GM23248 (cell line): Measurements from ENCODE around the gene BMS1.

ENCODE experiments used
- EZH2 ChIP-seq: fragments of 200-600 bp; sonication (generic); IDR thresholded peaks from 2 replicates; pipeline ENCODE4 v1.6.1; 2018; ENCODE audit warnings: antibody characterized with exemption, mild to moderate bottlenecking; ENCODE audit not compliant: insufficient read depth, poor library complexity, severe bottlenecking
- EZH2phosphoT487 ChIP-seq: fragments of 200-600 bp; sonication (generic); IDR thresholded peaks from 2 replicates; pipeline ENCODE4 v1.6.1; 2018; ENCODE audit warnings: antibody characterized with exemption, moderate library complexity, mild to moderate bottlenecking, low read depth; ENCODE audit not compliant: insufficient read depth

DNA sequence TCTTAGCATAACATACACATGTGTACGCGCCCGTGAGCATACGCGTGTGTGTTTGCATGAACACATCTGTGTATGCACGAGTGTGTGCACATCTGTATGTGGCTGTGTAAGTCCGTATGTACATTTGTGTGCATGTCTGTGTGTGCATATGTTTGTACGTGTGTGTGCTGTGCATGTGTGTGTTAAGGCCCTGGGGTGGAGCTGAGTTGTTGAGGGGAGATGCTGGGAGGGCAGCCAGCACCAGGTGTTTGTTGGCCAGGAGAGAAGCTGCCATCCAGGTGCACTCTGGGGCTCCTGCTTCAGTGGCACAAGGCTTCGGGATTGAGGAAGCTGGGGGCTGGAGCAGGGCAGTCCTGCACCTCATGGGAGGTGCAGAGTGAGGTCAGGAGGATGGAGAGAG, 85.0 kb downstream of the BMS1 start:
- TF ChIP-seq EZH2 (no peak), EZH2phosphoT487 (no peak)
